GM18526 (cell line): ENCODE data around the gene IPPK.

ENCODE experiments used
- POLR2A ChIP-seq: IDR thresholded peaks from 3 replicates; pipeline ENCODE4 v1.6.1; 2011; ENCODE audit not compliant: insufficient read length; ENCODE audit errors: extremely low read depth

The IPPK gene

GRCh38 chr9:92664394-92665152 is 5.4 kb downstream of the IPPK start:
- no peak for TF ChIP-seq POLR2A

GRCh38 chr9:92663951-92664350 is 6.0 kb downstream of the IPPK start:
- no peak for TF ChIP-seq POLR2A

GRCh38 chr9:92663126-92663525 is 6.8 kb downstream of the IPPK start:
- TF ChIP-seq POLR2A = no peak

GRCh38 chr9:92661743-92662142 is 8.2 kb downstream of the IPPK start:
- no peak for TF ChIP-seq POLR2A

- TF ChIP-seq POLR2A = no peak
Observed at GRCh38 chr9:92661127-92661526, 8.8 kb downstream of the IPPK start.

- TF ChIP-seq POLR2A = no peak
Observed at GRCh38 chr9:92660266-92660665, 9.7 kb downstream of the IPPK start.

- TF ChIP-seq POLR2A = no peak
Observed at GRCh38 chr9:92659601-92660000, 10.3 kb downstream of the IPPK start.

GRCh38 chr9:92658611-92659010 is 11.3 kb downstream of the IPPK start:
- TF ChIP-seq POLR2A = no peak

- no peak for TF ChIP-seq POLR2A
Observed at GRCh38 chr9:92658176-92658575, 11.8 kb downstream of the IPPK start.

GRCh38 chr9:92657296-92658094 is 12.4 kb downstream of the IPPK start:
- no peak for TF ChIP-seq POLR2A

GRCh38 chr9:92656537-92656925 is 13.4 kb downstream of the IPPK start:
- no peak for TF ChIP-seq POLR2A

- TF ChIP-seq POLR2A = no peak
Observed at GRCh38 chr9:92655896-92656536, 13.9 kb downstream of the IPPK start.

GRCh38 chr9:92655366-92655765 is 14.6 kb downstream of the IPPK start:
- no peak for TF ChIP-seq POLR2A

GRCh38 chr9:92654481-92655301 is 15.2 kb downstream of the IPPK start:
- TF ChIP-seq POLR2A = no peak

- no peak for TF ChIP-seq POLR2A
Observed at GRCh38 chr9:92652461-92652860, 17.5 kb downstream of the IPPK start.
